CD8-positive, alpha-beta memory T cell (primary cell): ENCODE results near the gene TAS2R41. TPM values are rescaled to one million over a fixed set of nuclear protein-coding genes. Genes with fewer than 3 reads are reported as not detected.

Experiments used
- CTCF ChIA-PET: fragments of 350-600 bp; sonication (Branson Sonifier 250); formaldehyde crosslinking; loops from one replicate; lab custom pipeline; 2021; ENCODE audit warnings: antibody characterized with exemption; lab: Charles Lee
- POLR2A ChIA-PET: fragments of 350-600 bp; sonication (Branson Sonifier 250); formaldehyde crosslinking; loops from one replicate; lab custom pipeline; 2021; ENCODE audit warnings: antibody characterized with exemption; lab: Charles Lee
- DNase-seq, 5 donors: peaks; one replicate each; pipeline versions ENCODE4 v3.0.0 to v3.0.0-alpha.2; 2020 to 2022; ENCODE audit warnings: mixed read lengths in 1 of 5
- H3K27ac ChIP-seq: one replicate; pipeline ENCODE4 v1.7.0; 2013; ENCODE audit warnings: low read depth, mild to moderate bottlenecking, low read length, moderate library complexity
- H3K27me3 ChIP-seq: 2 replicates; pipeline ENCODE4 v1.7.0; 2013; ENCODE audit warnings: low read length, mild to moderate bottlenecking; ENCODE audit not compliant: insufficient read depth, poor library complexity, severe bottlenecking
- H3K36me3 ChIP-seq: 2 replicates; pipeline ENCODE4 v1.7.0; 2013; ENCODE audit warnings: mild to moderate bottlenecking, low read length, moderate library complexity; ENCODE audit not compliant: insufficient read depth
- H3K4me1 ChIP-seq: 2 replicates; pipeline ENCODE4 v1.7.0; 2013; ENCODE audit warnings: mild to moderate bottlenecking, low read length, moderate library complexity; ENCODE audit not compliant: insufficient read depth
- H3K4me3 ChIP-seq: 2 replicates; pipeline ENCODE4 v1.7.0; 2013; ENCODE audit warnings: mild to moderate bottlenecking, low read length
- H3K9me3 ChIP-seq: 2 replicates; pipeline ENCODE4 v1.7.0; 2013; ENCODE audit warnings: mild to moderate bottlenecking, low read length
- H3K27ac Mint-ChIP-seq, 8 donors: one replicate each; pipeline ENCODE4 v1.8.0; 2020 to 2021; ENCODE audit warnings: mixed read lengths in 8 of 8, mild to moderate bottlenecking in 6 of 8, inconsistent platforms in 3 of 8, moderate library complexity in 3 of 8
- H3K27me3 Mint-ChIP-seq, 2 donors: one replicate each; pipeline ENCODE4 v1.8.0; 2020 to 2021; ENCODE audit warnings: mixed read lengths in 2 of 2, mild to moderate bottlenecking in 1 of 2, moderate library complexity in 1 of 2
- H3K36me3 Mint-ChIP-seq, 3 donors: one replicate each; pipeline ENCODE4 v1.8.0; 2020 to 2021; ENCODE audit warnings: mixed read lengths in 3 of 3, inconsistent platforms in 1 of 3, mild to moderate bottlenecking in 1 of 3
- H3K4me1 Mint-ChIP-seq, 3 donors: one replicate each; pipeline ENCODE4 v1.8.0; 2020 to 2021; ENCODE audit warnings: mixed read lengths in 3 of 3, inconsistent platforms in 1 of 3, mild to moderate bottlenecking in 1 of 3
- H3K4me3 Mint-ChIP-seq, 7 donors: one replicate each; pipeline ENCODE4 v1.8.0; 2020 to 2021; ENCODE audit warnings: mixed read lengths in 7 of 7, mild to moderate bottlenecking in 6 of 7, moderate library complexity in 4 of 7, inconsistent platforms in 2 of 7
- H3K9me3 Mint-ChIP-seq, 5 donors: one replicate each; pipeline ENCODE4 v1.8.0; 2020 to 2022; ENCODE audit warnings: mixed read lengths in 5 of 5, mild to moderate bottlenecking in 3 of 5, moderate library complexity in 2 of 5, inconsistent platforms in 1 of 5
- polyA plus RNA-seq: library from polyadenylated mRNA; unstranded; fragments of 300-500 nt; fragmentation: Illumina TruSeq; gene quantifications from one replicate; pipeline ENCODE4 v1.2.3, GENCODE V29; 2021
- total RNA-seq, 2 experiments: library from RNA; stranded (reverse); gene quantifications; one replicate each; pipeline ENCODE4 v1.2.3, GENCODE V29; 2021

Gene TAS2R41
- total and polyA plus RNA-seq, 3 experiments from 2014 or later: not detected

DNA sequence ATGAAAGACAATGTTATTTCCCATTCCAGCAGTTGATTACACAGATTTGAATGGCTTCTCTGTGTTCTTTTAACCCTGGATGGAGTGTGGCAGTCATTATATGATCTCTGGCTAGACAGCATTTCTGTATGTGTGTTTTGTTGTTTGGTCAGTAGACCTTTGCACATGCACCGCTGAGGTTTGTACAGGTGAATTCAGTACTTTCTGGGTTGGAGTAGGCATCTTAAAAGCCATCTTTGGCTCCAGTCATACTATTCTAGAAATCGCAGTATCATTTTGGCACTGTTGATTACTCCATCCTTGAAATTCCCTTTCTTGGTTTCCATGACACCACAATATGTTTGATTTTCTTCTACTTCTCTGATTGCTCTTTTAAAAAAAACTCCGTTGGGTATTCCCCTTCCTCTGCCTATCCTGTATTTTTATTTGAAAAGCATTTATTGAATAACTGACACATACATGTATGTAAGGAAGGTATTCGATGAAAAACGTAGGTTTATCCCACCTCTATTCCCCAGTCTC is 29.9 kb downstream of the TAS2R41 start:
- no peaks in the 10 kb centered on the region for H3K27me3 Mint-ChIP-seq
- POLR2A ChIA-PET: no interaction called here
- H3K4me3 ChIP-seq: no peak overlapping the region
- no peak overlapping the region for H3K27ac ChIP-seq
- no peaks in the 10 kb centered on the region for H3K4me1 ChIP-seq
- no peaks in the 10 kb centered on the region for H3K9me3 ChIP-seq
- no peaks in the 10 kb centered on the region for H3K9me3 Mint-ChIP-seq
- H3K4me1 Mint-ChIP-seq: no peaks in the 10 kb centered on the region
- no peak overlapping the region for H3K27ac Mint-ChIP-seq
- H3K36me3 Mint-ChIP-seq: peaks cover 0 to 2% (median 0%) of the 10 kb centered on the region in 3 donors
- H3K27me3 ChIP-seq: no peaks in the 10 kb centered on the region
- no peak for DNase-seq
- CTCF ChIA-PET: no interaction called here
- no peak overlapping the region for H3K4me3 Mint-ChIP-seq
- no peaks in the 10 kb centered on the region for H3K36me3 ChIP-seq

DNA sequence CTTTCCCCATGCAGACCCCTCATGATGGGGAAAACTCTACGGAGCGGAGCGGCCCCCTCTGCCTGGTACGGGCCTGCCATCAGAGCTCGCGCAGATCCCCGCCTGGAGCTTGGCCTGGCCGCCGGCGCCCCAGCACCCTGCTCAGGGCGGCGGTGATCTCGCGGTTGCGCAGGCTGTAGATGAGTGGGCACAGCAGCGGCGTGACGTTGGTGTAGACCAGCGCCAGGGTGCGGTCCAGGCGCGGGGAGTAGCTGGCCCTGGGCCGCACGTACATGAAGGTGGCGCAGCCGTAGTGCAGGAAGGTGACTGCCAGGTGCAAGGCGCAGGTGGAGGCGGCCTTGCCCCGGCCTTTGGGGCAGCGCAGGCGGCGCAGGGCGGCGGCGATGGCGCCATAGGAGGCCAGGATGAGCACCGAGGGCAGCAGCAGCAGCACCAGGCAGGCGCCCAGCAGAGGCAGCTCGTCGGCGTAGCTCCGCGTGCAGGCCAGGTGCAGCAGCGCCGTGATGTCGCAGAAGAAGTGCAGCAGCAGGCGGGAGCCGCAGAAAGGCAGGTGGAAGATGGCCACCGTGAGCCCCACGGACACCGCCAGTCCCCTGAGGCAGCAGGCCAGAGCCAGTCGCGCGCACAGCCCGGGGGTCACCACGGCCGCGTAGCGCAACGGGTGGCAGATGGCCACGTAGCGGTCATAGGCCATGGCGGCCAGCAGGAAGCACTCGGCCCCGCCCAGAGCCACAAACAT is 33.4 kb downstream of the TAS2R41 start:
- H3K27ac ChIP-seq: no peak overlapping the region
- POLR2A ChIA-PET: no interaction called here
- Mint-ChIP-seq H3K36me3 (peaks cover 0 to 2% (median 0%) of the 10 kb centered on the region in 3 donors), H3K4me1 (no peaks in the 10 kb centered on the region), H3K4me3 (no peak overlapping the region), H3K27me3 (peaks cover 2 to 7% of the 10 kb centered on the region in 2 donors), H3K27ac (no peak overlapping the region), H3K9me3 (no peaks in the 10 kb centered on the region)
- no peaks in the 10 kb centered on the region for H3K9me3 ChIP-seq
- H3K4me1 ChIP-seq: no peaks in the 10 kb centered on the region
- DNase-seq: no peak
- H3K36me3 ChIP-seq: no peaks in the 10 kb centered on the region
- CTCF ChIA-PET: no interaction called here
- H3K4me3 ChIP-seq: no peak overlapping the region
- no peaks in the 10 kb centered on the region for H3K27me3 ChIP-seq

DNA sequence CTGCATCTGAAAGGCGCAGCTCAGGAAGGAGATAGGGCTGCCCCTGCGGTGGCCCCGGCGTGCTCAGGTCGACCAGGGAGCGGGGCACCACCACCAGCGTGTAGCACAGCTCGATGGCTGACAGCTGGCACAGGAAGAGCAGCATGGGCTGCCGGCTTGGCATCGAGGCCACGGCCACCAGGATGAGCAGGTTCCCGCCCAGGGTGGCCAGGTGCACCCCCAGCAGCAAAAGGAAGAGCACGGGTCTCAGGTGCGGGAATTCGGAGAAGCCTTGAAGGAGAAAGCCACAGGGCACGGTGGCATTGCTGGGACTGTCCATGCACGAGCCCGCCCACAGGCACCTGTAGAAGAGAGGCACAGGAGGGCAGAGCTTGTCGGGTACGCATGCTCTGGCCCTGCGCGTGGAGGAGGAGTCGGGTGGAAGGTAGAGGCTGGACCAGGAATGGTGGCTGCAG is 33.9 kb downstream of the TAS2R41 start:
- no peak overlapping the region for H3K4me3 Mint-ChIP-seq
- H3K27ac Mint-ChIP-seq: no peak overlapping the region
- no peaks in the 10 kb centered on the region for H3K9me3 ChIP-seq
- no peak for DNase-seq
- no peaks in the 10 kb centered on the region for H3K4me1 Mint-ChIP-seq
- H3K4me1 ChIP-seq: no peaks in the 10 kb centered on the region
- H3K27ac ChIP-seq: no peak overlapping the region
- peaks cover 3 to 7% of the 10 kb centered on the region in 2 donors for H3K27me3 Mint-ChIP-seq
- H3K36me3 ChIP-seq: no peaks in the 10 kb centered on the region
- no peaks in the 10 kb centered on the region for H3K36me3 Mint-ChIP-seq
- CTCF ChIA-PET: no interaction called here
- no peaks in the 10 kb centered on the region for H3K9me3 Mint-ChIP-seq
- no peaks in the 10 kb centered on the region for H3K27me3 ChIP-seq
- POLR2A ChIA-PET: no interaction called here
- no peak overlapping the region for H3K4me3 ChIP-seq

DNA sequence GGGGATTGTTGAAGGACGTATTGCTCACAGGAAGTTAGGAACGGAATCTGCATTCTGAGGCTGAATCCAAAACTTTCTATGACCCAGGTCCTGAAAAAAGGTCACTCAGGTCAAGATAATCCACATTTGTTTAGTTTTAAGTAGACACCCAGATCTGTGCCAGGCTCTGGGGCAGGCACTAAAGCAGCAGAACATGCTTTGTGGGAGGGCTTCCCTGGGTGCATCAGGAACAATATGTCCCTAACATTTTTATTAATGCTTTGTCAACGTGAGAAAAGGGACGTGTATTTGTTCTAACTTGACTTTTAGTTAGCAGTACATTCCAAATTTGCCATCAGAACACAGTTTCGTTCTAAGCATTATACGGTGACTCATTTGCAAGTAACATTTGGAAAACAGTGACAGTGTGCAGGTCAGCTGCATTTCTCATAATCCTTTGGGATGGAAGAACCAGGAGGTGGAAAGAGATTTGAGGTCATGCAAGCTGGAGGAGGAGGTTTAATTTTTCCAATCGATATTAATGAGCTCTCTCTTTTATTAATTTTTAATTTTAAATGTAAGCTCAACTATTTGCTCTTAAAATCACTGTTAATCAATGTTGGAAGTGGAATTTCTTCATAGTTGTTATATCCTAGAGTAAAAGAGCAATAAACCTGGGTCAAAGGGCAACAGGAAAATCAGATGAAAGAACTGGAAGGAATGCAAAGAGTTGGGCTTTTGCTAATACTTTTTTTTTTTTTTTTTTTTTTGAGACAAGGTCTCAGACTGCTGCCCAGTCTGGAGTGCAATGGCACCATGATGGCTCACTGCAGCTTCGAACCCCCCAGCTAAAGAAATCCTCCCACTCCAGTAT is 35.0 kb downstream of the TAS2R41 start:
- POLR2A ChIA-PET: no interaction called here
- Histone ChIP-seq H3K4me3 (no peak overlapping the region), H3K4me1 (no peaks in the 10 kb centered on the region), H3K27me3 (no peaks in the 10 kb centered on the region), H3K27ac (no peak overlapping the region), H3K36me3 (no peaks in the 10 kb centered on the region), H3K9me3 (no peaks in the 10 kb centered on the region)
- Mint-ChIP-seq H3K4me1 (no peaks in the 10 kb centered on the region), H3K27me3 (peaks cover 10 to 11% of the 10 kb centered on the region in 2 donors), H3K9me3 (no peaks in the 10 kb centered on the region), H3K36me3 (no peaks in the 10 kb centered on the region), H3K4me3 (no peak overlapping the region), H3K27ac (no peak overlapping the region)
- CTCF ChIA-PET: interaction anchor here (0.7 kb wide), 1 partner anchor 690 kb away, joined by 5 read pairs; no protein-coding TSS in a partner anchor
- no peak for DNase-seq

DNA sequence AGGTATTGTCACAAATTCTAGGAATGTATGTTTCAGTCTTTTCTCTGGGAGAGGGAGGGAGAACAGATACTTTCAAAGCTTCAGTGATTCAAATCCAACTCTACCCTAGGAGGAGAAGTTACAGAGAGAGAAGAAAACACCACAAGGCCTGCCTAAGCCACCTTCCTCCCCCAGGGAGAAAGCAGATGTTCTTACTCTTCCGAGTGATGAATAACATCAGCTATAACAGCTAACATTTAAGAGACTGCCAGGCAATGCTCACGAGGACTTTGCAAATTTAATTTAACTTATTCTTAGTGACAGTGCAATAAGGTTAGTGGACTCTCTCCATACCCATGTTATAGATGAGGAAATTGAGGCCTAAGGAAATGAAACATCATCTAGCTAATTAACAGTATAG is 36.8 kb downstream of the TAS2R41 start:
- peaks cover 0 to 2% (median 0%) of the 10 kb centered on the region in 3 donors for H3K36me3 Mint-ChIP-seq
- Histone ChIP-seq H3K36me3 (no peaks in the 10 kb centered on the region), H3K27me3 (no peaks in the 10 kb centered on the region), H3K27ac (no peak overlapping the region), H3K4me1 (no peaks in the 10 kb centered on the region), H3K9me3 (no peaks in the 10 kb centered on the region), H3K4me3 (no peak overlapping the region)
- no peaks in the 10 kb centered on the region for H3K4me1 Mint-ChIP-seq
- POLR2A ChIA-PET: no interaction called here
- no peak overlapping the region for H3K4me3 Mint-ChIP-seq
- no peak overlapping the region for H3K27ac Mint-ChIP-seq
- no peak for DNase-seq
- CTCF ChIA-PET: no interaction called here
- peaks cover 13 to 14% of the 10 kb centered on the region in 2 donors for H3K27me3 Mint-ChIP-seq
- H3K9me3 Mint-ChIP-seq: no peaks in the 10 kb centered on the region

DNA sequence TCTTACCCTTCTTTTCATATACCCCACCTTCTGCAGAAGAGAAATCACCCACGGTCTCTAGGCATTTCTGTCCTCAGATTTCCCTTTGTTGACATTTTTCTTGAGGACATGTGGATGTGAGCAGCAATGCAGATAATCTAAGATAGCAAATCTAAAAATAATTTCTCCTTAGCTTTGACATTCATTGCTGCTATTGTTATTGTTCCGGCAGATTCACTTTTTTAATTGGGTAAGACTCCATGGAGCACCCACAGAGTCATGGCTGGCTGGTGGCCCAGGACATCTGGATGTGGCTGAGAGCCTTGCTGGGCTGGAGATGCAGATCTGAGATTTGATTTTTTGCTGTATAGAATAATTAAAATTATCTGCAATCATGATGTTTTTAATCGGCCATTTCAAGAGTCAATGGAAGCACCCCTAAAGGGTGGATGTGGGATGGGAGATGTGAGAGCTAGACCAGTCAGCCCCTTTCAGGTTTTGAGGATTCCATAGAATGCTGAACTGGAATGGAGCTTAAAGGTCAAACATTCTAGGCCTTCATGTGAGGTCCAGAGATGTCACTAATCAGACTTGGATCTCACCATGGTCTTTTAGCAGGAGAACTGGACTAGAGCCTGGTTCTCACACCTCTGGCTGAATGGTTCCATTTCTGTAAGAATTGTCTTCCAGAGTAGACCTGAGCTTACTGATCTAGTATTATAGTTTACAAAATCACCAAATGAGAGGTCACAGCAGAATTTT is 37.5 kb downstream of the TAS2R41 start:
- Histone ChIP-seq H3K9me3 (no peaks in the 10 kb centered on the region), H3K4me3 (no peak overlapping the region), H3K36me3 (no peaks in the 10 kb centered on the region), H3K27me3 (no peaks in the 10 kb centered on the region), H3K4me1 (no peaks in the 10 kb centered on the region), H3K27ac (no peak overlapping the region)
- no peak overlapping the region for H3K27ac Mint-ChIP-seq
- H3K4me1 Mint-ChIP-seq: no peaks in the 10 kb centered on the region
- CTCF ChIA-PET: no interaction called here
- DNase-seq: no peak
- H3K4me3 Mint-ChIP-seq: no peak overlapping the region
- peaks cover 0 to 2% (median 0%) of the 10 kb centered on the region in 3 donors for H3K36me3 Mint-ChIP-seq
- peaks cover 14 to 15% of the 10 kb centered on the region in 2 donors for H3K27me3 Mint-ChIP-seq
- H3K9me3 Mint-ChIP-seq: no peaks in the 10 kb centered on the region
- POLR2A ChIA-PET: no interaction called here

DNA sequence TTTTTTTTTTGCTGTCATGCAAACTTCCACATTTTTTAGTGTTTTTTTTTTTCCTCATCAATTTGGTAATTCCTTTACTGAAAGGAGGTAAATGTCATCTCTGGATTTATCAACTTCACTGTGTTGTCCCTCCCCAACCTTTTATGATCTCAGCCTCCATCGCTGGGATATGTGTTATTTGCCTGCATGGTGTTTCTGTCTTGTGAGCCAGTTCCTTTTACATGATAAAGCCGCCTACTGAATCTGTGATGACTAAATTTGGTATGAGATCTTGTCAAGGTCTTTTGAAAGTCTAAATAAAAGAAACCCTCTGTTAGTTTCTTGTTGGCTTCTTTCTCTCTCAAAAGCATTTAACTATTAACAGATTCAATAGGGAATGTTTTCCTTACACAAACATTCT is 39.3 kb downstream of the TAS2R41 start:
- ChIA-PET POLR2A (no interaction called here), CTCF (no interaction called here)
- Mint-ChIP-seq H3K27ac (no peak overlapping the region), H3K27me3 (peaks cover 18 to 22% of the 10 kb centered on the region in 2 donors), H3K36me3 (peaks cover 0 to 4% (median 0%) of the 10 kb centered on the region in 3 donors), H3K4me1 (no peaks in the 10 kb centered on the region), H3K4me3 (no peak overlapping the region), H3K9me3 (no peaks in the 10 kb centered on the region)
- H3K27ac ChIP-seq: no peak overlapping the region
- H3K4me1 ChIP-seq: no peaks in the 10 kb centered on the region
- no peaks in the 10 kb centered on the region for H3K36me3 ChIP-seq
- no peak for DNase-seq
- H3K9me3 ChIP-seq: no peaks in the 10 kb centered on the region
- no peaks in the 10 kb centered on the region for H3K27me3 ChIP-seq
- H3K4me3 ChIP-seq: no peak overlapping the region
